Lung (tissue), 12 donors: Measurements from ENCODE around the gene USP4. TPM values are rescaled to one million over a fixed set of nuclear protein-coding genes. Genes with fewer than 3 reads are reported as not detected.
"Not testable (repeated sequence)": the region's sequence is repeated elsewhere in the genome, so short reads cannot be mapped to it uniquely, and the experiment has no call there.

Experiments used
- ATAC-seq: fragments of 200-7000 bp; cut with Tn5 transposase; one replicate; pipeline ENCODE4 v1.9.1; 2020; ENCODE audit warnings: moderate number of reproducible peaks; ENCODE audit not compliant: insufficient read depth, low FRiP score
- DNase-seq, 3 donors: peaks; one replicate each; pipeline ENCODE4 v3.0.0-alpha.2; 2013 to 2017
- H3K27ac ChIP-seq, 2 donors: one replicate each; pipeline ENCODE4 v1.5.1; 2013; ENCODE audit warnings: mild to moderate bottlenecking in 2 of 2, moderate library complexity in 2 of 2, control low read depth in 1 of 2, inconsistent platforms in 1 of 2, low read depth in 1 of 2, low read length in 1 of 2
- H3K27me3 ChIP-seq, 3 donors: one replicate each; pipeline ENCODE4 v1.5.1; 2013; ENCODE audit warnings: low read length in 2 of 3; ENCODE audit not compliant: control insufficient read depth in 3 of 3, insufficient read depth in 3 of 3
- H3K36me3 ChIP-seq, 4 donors: one replicate each; pipeline ENCODE4 v1.5.1; 2013; ENCODE audit warnings: low read length in 4 of 4, mild to moderate bottlenecking in 1 of 4, moderate library complexity in 1 of 4; ENCODE audit not compliant: control insufficient read depth in 4 of 4, insufficient read depth in 4 of 4
- H3K4me1 ChIP-seq, 5 donors: one replicate each; pipeline ENCODE4 v1.5.1; 2013; ENCODE audit warnings: low read length in 5 of 5, mild to moderate bottlenecking in 2 of 5, moderate library complexity in 1 of 5; ENCODE audit not compliant: control insufficient read depth in 5 of 5, insufficient read depth in 5 of 5
- H3K4me3 ChIP-seq: one replicate; pipeline ENCODE4 v1.5.1; 2013; ENCODE audit warnings: mild to moderate bottlenecking, control low read depth, moderate library complexity
- H3K9ac ChIP-seq, 2 donors: one replicate each; pipeline ENCODE4 v1.5.1; 2013; ENCODE audit warnings: low read length in 2 of 2, control low read depth in 1 of 2; ENCODE audit not compliant: insufficient read depth in 1 of 2
- H3K9me3 ChIP-seq, 4 donors: one replicate each; pipeline ENCODE4 v1.5.1; 2013; ENCODE audit warnings: low read length in 3 of 4, mild to moderate bottlenecking in 1 of 4, moderate library complexity in 1 of 4; ENCODE audit not compliant: control insufficient read depth in 4 of 4, insufficient read depth in 3 of 4
- CTCF ChIP-seq: IDR thresholded peaks from 2 replicates; pipeline ENCODE4 v1.5.1; 2012; ENCODE audit warnings: mild to moderate bottlenecking; ENCODE audit errors: control extremely low read depth, extremely low read depth
- WGBS, 2 donors: extraction: QIAGEN DNeasy Blood & Tissue Kit; methylation state at CpG; one replicate each; pipeline ENCODE4 v1.1.7; 2013; 5-methylcytosine and 5-hydroxymethylcytosine counted together
- polyA plus RNA-seq, 2 donors: library from polyadenylated mRNA; stranded (reverse); fragments of 200-250 nt; gene quantifications; one replicate each; pipeline ENCODE4 v1.2.1, GENCODE V29; 2013
- total RNA-seq, 2 donors: library from RNA; depleted of rRNA in 1 of 2; stranded (reverse); fragments of >200 nt in 1 of 2; gene quantifications; one replicate each; pipeline ENCODE4 v1.2.1, GENCODE V29; 2014 to 2021
- donor health status: control.
- donor health status: control.
- donor health status: Bipolar disorder and iron deficiency.
- donor health status: healthy.
- donor health status: DM: yes; HTN: yes; CAD: no.

Gene USP4
- total and polyA plus RNA-seq, 4 donors: 39.4 to 72.4 (median 54.7) TPM

GRCh38 chr3:49352281-49352680 lies 12.4 kb upstream of the USP4 start:
- ATAC-seq (no peak), DNase-seq (no peak)
- H3K4me1 ChIP-seq: peaks cover 0 to 8% (median 6%) of the 10 kb centered on the region in 5 donors
- H3K27me3 ChIP-seq: no peaks in the 10 kb centered on the region
- H3K9ac ChIP-seq: no peak overlapping the region
- no peak overlapping the region for H3K4me3 ChIP-seq
- H3K9me3 ChIP-seq: no peaks in the 10 kb centered on the region
- H3K27ac ChIP-seq: peak overlapping the region in 1 of 2 donors; percentile 87
- 53 to 57% methylated on average over 2 of the region's 2 CpGs for WGBS, 2 donors
- no peak for TF ChIP-seq CTCF
- H3K36me3 ChIP-seq: peaks cover 5 to 12% (median 10%) of the 10 kb centered on the region in 4 donors

GRCh38 chr3:49351521-49352011 lies 11.7 kb upstream of the USP4 start:
- Histone ChIP-seq H3K36me3 (peaks cover 4 to 11% (median 10%) of the 10 kb centered on the region in 4 donors), H3K27me3 (no peaks in the 10 kb centered on the region), H3K27ac (peak overlapping the region in 1 of 2 donors; percentile 93), H3K4me3 (no peak overlapping the region), H3K9me3 (no peaks in the 10 kb centered on the region), H3K4me1 (peaks cover 0 to 12% (median 5%) of the 10 kb centered on the region in 5 donors), H3K9ac (peak overlapping the region in 1 of 2 donors; percentile 61)
- peak in 2 of 3 donors; percentile 9 to 42 for DNase-seq
- ATAC-seq: peak; percentile 28
- WGBS, 2 donors: 7 to 10% methylated on average over 1 of the region's 1 CpG
- no peak for TF ChIP-seq CTCF

DNA sequence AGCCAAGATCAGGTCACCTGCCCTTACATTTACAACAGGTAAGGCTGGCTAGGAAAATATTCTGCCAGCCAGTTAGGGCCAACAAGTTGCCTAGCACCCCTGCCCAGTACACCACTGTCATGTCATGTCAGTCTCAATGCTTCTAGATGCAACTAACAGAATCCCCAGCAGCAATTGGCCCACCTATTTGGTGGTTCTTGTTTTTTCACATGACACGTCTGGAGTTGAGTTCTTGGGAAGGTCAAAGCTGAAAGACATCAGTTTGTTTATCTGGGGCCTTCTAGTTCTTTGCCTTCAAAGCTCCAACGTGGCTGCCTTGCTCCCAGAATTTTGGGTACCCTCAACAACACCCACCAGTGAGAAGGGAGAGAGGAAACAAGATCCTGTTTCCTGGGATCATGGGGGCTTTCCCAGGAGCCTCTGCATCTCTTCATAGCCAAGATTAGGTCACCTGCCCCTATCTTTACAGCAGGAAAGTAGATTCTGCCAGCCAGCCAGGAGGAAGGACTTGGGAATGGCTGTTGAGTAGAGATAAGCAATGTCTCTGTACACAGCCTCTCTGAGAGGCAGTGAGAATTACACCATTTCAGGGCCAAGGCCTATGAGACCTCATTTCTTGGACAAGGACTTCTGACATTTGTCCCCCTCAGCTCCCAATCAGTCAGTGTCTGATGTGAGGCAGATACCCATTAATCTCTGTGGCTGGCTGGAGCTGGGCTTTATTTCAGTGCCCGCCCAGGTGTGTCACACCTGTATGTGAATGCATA lies 9.7 kb upstream of the USP4 start:
- 52 to 58% methylated on average over 3 of the region's 3 CpGs for whole genome bisulfite sequencing, 2 donors
- no peak for TF ChIP-seq CTCF
- H3K9ac ChIP-seq: no peak overlapping the region
- H3K36me3 ChIP-seq: no peaks in the 10 kb centered on the region
- no peaks in the 10 kb centered on the region for H3K27me3 ChIP-seq
- H3K4me3 ChIP-seq: no peak overlapping the region
- peak overlapping the region in 1 of 2 donors; percentile 49 for H3K27ac ChIP-seq
- peaks cover 0 to 9% (median 0%) of the 10 kb centered on the region in 5 donors for H3K4me1 ChIP-seq
- DNase-seq (no peak), ATAC-seq (no peak)
- H3K9me3 ChIP-seq: no peaks in the 10 kb centered on the region

GRCh38 chr3:49348361-49348760 lies 8.5 kb upstream of the USP4 start:
- H3K4me1 ChIP-seq: peaks cover 0 to 13% (median 0%) of the 10 kb centered on the region in 5 donors
- not testable (repeated sequence) for H3K27me3 ChIP-seq, H3K4me3 ChIP-seq, H3K36me3 ChIP-seq, H3K9ac ChIP-seq, DNase-seq, H3K9me3 ChIP-seq, H3K27ac ChIP-seq, ATAC-seq
- WGBS, 2 donors: 89 to 92% methylated on average over 12 of the region's 12 CpGs
